ENCODE results near the gene SINHCAF.

- TF ChIP-seq CTCF (IDR thresholded peaks at IDR 0.05) (no peak), POLR2AphosphoS5 (IDR thresholded peaks at IDR 0.05; ENCODE audit: insufficient read depth in 1 of 2, low read depth in 1 of 2) (no peak)
Observed at GRCh38 chr12:31318657-31319269, 7.2 kb downstream of the SINHCAF start.

Measured in vagina (tissue), 2 donors.